ENCODE measurements around the gene DEXI.
A peak's percentile ranks its signal among the peaks of the same experiment; 100 is the strongest.

DEXI gene

GRCh38 chr16:10892782-10893318 is 49.4 kb downstream of the DEXI start:
- no peak for DNase-seq

DNA sequence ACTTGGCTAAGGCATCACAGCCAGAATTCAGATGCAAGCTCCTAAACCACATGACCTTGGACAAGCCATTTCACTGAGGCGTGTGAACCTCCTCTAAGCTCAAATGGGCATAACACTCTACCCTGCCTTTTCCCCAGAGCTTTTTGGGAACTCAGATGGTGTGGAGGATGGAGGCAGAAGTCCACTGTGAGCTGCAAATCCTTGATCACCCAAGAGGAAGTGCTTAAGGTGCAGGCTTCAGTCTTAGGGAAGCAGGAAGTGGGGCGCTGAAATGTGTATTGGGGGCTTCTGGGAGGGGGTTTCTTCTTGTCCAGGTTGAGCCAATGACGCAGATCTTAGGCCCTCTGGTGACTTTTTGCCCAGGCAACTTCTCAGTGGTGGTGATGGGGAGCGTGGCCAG is 52.4 kb downstream of the DEXI start:
- DNase-seq = peak; percentile 43 to 78

DNA sequence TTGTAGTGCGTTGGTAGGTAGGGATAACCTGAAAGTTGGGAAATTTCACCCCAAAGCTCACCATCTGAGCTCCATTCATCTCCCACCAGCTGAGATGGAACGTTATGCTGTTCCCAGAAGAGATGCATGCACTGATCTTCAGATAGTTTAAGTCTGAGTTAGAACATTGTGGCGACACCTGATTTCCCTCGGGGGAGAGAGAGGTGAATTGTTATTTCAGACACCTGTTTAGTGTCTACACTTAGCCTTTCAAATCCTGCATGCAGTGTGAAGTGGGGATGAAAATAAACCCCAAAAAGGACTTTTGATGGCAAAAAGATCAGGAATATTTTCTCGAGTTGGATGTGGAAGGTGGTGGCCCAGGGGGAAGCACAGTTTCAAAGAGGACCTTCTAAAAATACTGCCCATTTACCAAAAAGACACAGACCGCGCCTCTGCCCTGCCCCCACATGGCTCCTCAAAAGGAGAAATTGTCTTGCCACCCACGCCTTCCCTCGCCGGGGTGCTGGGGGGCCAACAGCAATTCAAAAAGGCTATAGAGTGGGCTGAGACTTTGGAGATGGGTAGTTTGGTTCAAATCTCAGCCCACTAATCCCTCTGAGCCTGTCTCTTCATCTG is 53.8 kb downstream of the DEXI start:
- DNase-seq = peak; percentile 84 to 96

GRCh38 chr16:10885246-10885645 is 57.0 kb downstream of the DEXI start:
- peak; percentile 85 to 90 for DNase-seq

DNA sequence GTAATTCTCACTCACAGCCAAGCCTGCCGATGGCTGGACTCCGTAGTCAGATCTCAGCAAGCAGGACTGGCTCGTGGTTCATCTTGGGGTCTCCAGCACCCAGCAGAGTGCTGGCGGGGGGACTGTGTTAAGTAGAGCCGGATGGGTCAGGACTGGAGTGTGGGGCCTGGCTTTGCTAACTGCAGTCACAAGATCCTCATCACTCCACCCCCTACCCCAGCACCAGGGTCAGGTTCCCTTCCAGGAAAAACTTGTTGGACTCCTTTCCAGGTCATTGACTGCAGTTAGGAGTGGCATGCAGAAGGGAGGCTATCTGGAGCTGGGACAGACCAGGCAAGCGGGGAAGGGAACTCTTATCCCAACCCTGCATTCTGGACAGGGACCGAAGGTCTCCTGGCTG is 59.3 kb downstream of the DEXI start:
- DNase-seq = no peak

DNA sequence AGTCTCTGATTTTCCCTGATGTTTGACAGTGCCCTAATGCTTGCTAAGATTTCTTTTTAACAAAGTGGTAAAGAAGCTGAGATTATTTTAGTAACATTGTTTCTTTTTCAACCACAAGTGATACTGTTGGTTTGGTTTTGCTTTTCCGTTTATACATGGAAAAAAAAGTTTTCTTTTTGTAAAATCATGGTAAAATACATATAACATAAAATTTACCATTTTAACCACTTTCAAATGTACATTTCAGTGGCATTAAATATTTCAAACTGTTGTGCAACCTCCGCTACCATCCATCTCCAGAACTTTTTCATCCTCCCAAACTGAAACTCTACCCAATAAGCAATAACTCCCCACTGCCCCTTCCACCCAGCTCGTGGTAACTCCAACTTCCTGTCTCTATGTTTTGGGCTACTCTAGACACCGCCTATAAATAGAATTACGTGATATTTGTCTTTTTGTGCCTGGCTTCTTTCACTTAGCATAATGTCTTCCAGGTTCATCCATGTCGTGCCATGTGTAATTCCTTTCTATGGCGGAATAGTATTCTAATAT is 60.7 kb downstream of the DEXI start:
- DNase-seq = no peak

- peak; percentile 51 to 56 for DNase-seq
These were observed 61.4 kb downstream of the DEXI start for GRCh38 chr16:10880594-10881452.

- DNase-seq = no peak
These were observed 62.3 kb downstream of the DEXI start for GRCh38 chr16:10879681-10880589.

Data from inflammatory macrophage (primary cell).